Thyroid gland (tissue), 4 donors: ENCODE measurements around the gene ABTB1. TPM values are rescaled to one million over a fixed set of nuclear protein-coding genes. Genes with fewer than 3 reads are reported as not detected.

Experiments used
- DNase-seq, 2 donors: peaks; one replicate each; pipeline ENCODE4 v3.0.0-alpha.2; 2019
- H3K27ac ChIP-seq, 3 donors: fragments of 200-600 bp; sonication (generic); 1 replicate in 2 of 3; 2 replicates in 1 of 3; pipeline ENCODE4 v1.5.1; 2016 to 2019; ENCODE audit warnings: mild to moderate bottlenecking in 1 of 3, moderate library complexity in 1 of 3
- H3K27me3 ChIP-seq: fragments of 200-600 bp; sonication (generic); one replicate; pipeline ENCODE4 v1.5.1; 2019
- H3K36me3 ChIP-seq, 2 donors: fragments of 200-600 bp; sonication (generic); one replicate each; pipeline ENCODE4 v1.5.1; 2016 to 2019
- H3K4me1 ChIP-seq, 2 donors: fragments of 200-600 bp; sonication (generic); one replicate each; pipeline ENCODE4 v1.5.1; 2017 to 2019
- H3K4me3 ChIP-seq, 3 donors: fragments of 200-600 bp; sonication (generic); replicated peaks in 1 of 3; 1 replicate in 2 of 3; 2 replicates in 1 of 3; pipeline ENCODE4 v1.5.1; 2016; ENCODE audit warnings: mild to moderate bottlenecking in 1 of 3
- H3K9me3 ChIP-seq: fragments of 200-600 bp; sonication (generic); one replicate; pipeline ENCODE4 v1.5.1; 2017
- CTCF ChIP-seq, 6 experiments: fragments of 200-600 bp in 3 of 6; fragments of 450-650 bp in 3 of 6; sonication (generic) in 3 of 6; IDR thresholded peaks; one replicate each; pipeline ENCODE4 v1.5.1; 2016 to 2019; ENCODE audit warnings: antibody characterized with exemption in 6 of 6, mild to moderate bottlenecking in 2 of 6, inconsistent platforms in 1 of 6, moderate library complexity in 1 of 6
- POLR2A ChIP-seq, 2 donors: fragments of 450-650 bp; IDR thresholded peaks; one replicate each; pipeline ENCODE4 v1.6.1; 2017; ENCODE audit warnings: antibody characterized with exemption in 2 of 2, mild to moderate bottlenecking in 2 of 2, moderate library complexity in 1 of 2
- WGBS, 2 donors: methylation state at CpG; one replicate each; pipeline ENCODE4 v1.1.5; 2017; 5-methylcytosine and 5-hydroxymethylcytosine counted together
- intact Hi-C: fragments of 100-400 bp; cut with DNase I; formaldehyde crosslinking; loops from one replicate; pipeline ENCODE4 v1.15.1; 2023
- total RNA-seq, 4 donors: library from RNA; depleted of rRNA; stranded (reverse); fragments of >200 nt; gene quantifications; one replicate each; pipeline ENCODE4 v1.2.3, GENCODE V29; 2016

ABTB1 gene
- total RNA-seq, 4 donors from 2014 or later: 18.9 to 29.1 (median 24.4) TPM

GRCh38 chr3:127710155-127710941 is 37.6 kb downstream of the ABTB1 start:
- no peak for DNase-seq
- 87 to 88% methylated on average over 14 to 18 of the region's 18 CpGs for WGBS, 2 donors
- Histone ChIP-seq H3K36me3 (no peaks in the 10 kb centered on the region), H3K4me3 (no peak overlapping the region), H3K27ac (no peak overlapping the region), H3K4me1 (peaks cover 0 to 8% of the 10 kb centered on the region in 2 donors), H3K27me3 (no peaks in the 10 kb centered on the region), H3K9me3 (no peaks in the 10 kb centered on the region)
- TF ChIP-seq CTCF (IDR thresholded peaks at IDR 0.05) (no peak), POLR2A (IDR thresholded peaks at IDR 0.05) (no peak)
- intact Hi-C loops: no loop called here

GRCh38 chr3:127711021-127711695 is 38.4 kb downstream of the ABTB1 start:
- no peaks in the 10 kb centered on the region for H3K36me3 ChIP-seq
- no peak for DNase-seq
- H3K27ac ChIP-seq: no peak overlapping the region
- peaks cover 0 to 8% of the 10 kb centered on the region in 2 donors for H3K4me1 ChIP-seq
- no peak overlapping the region for H3K4me3 ChIP-seq
- TF ChIP-seq POLR2A (IDR thresholded peaks at IDR 0.05) (no peak), CTCF (IDR thresholded peaks at IDR 0.05) (no peak)
- no peaks in the 10 kb centered on the region for H3K27me3 ChIP-seq
- WGBS, 2 donors: 79 to 80% methylated on average over 14 of the region's 14 CpGs
- intact Hi-C loops: no loop called here
- H3K9me3 ChIP-seq: no peaks in the 10 kb centered on the region

- H3K4me3 ChIP-seq: no peak overlapping the region
- H3K27me3 ChIP-seq: no peaks in the 10 kb centered on the region
- no peaks in the 10 kb centered on the region for H3K9me3 ChIP-seq
- intact Hi-C loops: no loop called here
- DNase-seq: no peak
- H3K4me1 ChIP-seq: peaks cover 0 to 8% of the 10 kb centered on the region in 2 donors
- TF ChIP-seq CTCF (IDR thresholded peaks at IDR 0.05) (no peak), POLR2A (IDR thresholded peaks at IDR 0.05) (no peak)
- 92 to 93% methylated on average over 14 of the region's 14 CpGs for WGBS, 2 donors
- no peak overlapping the region for H3K27ac ChIP-seq
- no peaks in the 10 kb centered on the region for H3K36me3 ChIP-seq
Observed at GRCh38 chr3:127711896-127712295, 39.1 kb downstream of the ABTB1 start.

- 85 to 86% methylated on average over 8 to 9 of the region's 9 CpGs for WGBS, 2 donors
- intact Hi-C loops: no loop called here
Observed at GRCh38 chr3:127712461-127712860, 39.7 kb downstream of the ABTB1 start.

More at GRCh38 chr3:127712461-127712860, 39.7 kb downstream of the ABTB1 start:
- Histone ChIP-seq H3K4me3 (no peak overlapping the region), H3K27ac (no peak overlapping the region), H3K36me3 (no peaks in the 10 kb centered on the region), H3K9me3 (no peaks in the 10 kb centered on the region), H3K4me1 (peaks cover 0 to 8% of the 10 kb centered on the region in 2 donors), H3K27me3 (no peaks in the 10 kb centered on the region)
- no peak for DNase-seq
- TF ChIP-seq POLR2A (IDR thresholded peaks at IDR 0.05) (no peak), CTCF (IDR thresholded peaks at IDR 0.05) (no peak)
